Measurements from ENCODE around the gene KCNC1.

GRCh38 chr11:17768547-17768946, 34.0 kb downstream of the KCNC1 start:
- no peak for TF ChIP-seq POLR2A (IDR thresholded peaks at IDR 0.05; ENCODE audit: low read depth)
- TF ChIP-seq, protein P1, sequence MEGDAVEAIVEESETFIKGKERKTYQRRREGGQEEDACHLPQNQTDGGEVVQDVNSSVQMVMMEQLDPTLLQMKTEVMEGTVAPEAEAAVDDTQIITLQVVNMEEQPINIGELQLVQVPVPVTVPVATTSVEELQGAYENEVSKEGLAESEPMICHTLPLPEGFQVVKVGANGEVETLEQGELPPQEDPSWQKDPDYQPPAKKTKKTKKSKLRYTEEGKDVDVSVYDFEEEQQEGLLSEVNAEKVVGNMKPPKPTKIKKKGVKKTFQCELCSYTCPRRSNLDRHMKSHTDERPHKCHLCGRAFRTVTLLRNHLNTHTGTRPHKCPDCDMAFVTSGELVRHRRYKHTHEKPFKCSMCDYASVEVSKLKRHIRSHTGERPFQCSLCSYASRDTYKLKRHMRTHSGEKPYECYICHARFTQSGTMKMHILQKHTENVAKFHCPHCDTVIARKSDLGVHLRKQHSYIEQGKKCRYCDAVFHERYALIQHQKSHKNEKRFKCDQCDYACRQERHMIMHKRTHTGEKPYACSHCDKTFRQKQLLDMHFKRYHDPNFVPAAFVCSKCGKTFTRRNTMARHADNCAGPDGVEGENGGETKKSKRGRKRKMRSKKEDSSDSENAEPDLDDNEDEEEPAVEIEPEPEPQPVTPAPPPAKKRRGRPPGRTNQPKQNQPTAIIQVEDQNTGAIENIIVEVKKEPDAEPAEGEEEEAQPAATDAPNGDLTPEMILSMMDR (IDR thresholded peaks at IDR 0.05) = no peak

Measured in esophagus muscularis mucosa (tissue), 3 donors.